ENCODE measurements around the gene PTMA. TPM values are rescaled to one million over a fixed set of nuclear protein-coding genes. Genes with fewer than 3 reads are reported as not detected.
"Not testable (repeated sequence)": the region's sequence is repeated elsewhere in the genome, so short reads cannot be mapped to it uniquely, and the experiment has no call there.

The PTMA gene
- total RNA-seq, 1 donor from 2014 or later = 2,194 TPM

GRCh38 chr2:231710799-231711676, 2.7 kb downstream of the PTMA start:
- DNase-seq (ENCODE audit: low spot score) = peak; percentile 14
- intact Hi-C loops (cut with micrococcal nuclease) = loop anchor here (2.0 kb wide), 1 partner anchor 196 kb away; no protein-coding TSS in a partner anchor
- H3K4me1 Mint-ChIP-seq (ENCODE audit: low read depth) = peaks cover 26% of the 10 kb centered on the region
- peak overlapping the region; percentile 88 for H3K27ac Mint-ChIP-seq
- peaks cover 39% of the 10 kb centered on the region for H3K36me3 Mint-ChIP-seq (ENCODE audit: low read depth)
- H3K9me3 Mint-ChIP-seq = no peaks in the 10 kb centered on the region
- peaks cover 3% of the 10 kb centered on the region for H3K27me3 Mint-ChIP-seq (ENCODE audit: insufficient read depth)
- peak overlapping the region; percentile 97 for H3K4me3 Mint-ChIP-seq

- Mint-ChIP-seq H3K36me3 (ENCODE audit: low read depth) (peaks cover 39% of the 10 kb centered on the region), H3K27me3 (ENCODE audit: insufficient read depth) (peaks cover 3% of the 10 kb centered on the region), H3K9me3 (no peaks in the 10 kb centered on the region), H3K4me3 (peak overlapping the region; percentile 97), H3K4me1 (ENCODE audit: low read depth) (peaks cover 26% of the 10 kb centered on the region), H3K27ac (peak overlapping the region; percentile 88)
- DNase-seq (ENCODE audit: low spot score) = no peak
- intact Hi-C loops (cut with micrococcal nuclease) = loop anchor here (2.0 kb wide), 1 partner anchor 197 kb away; no protein-coding TSS in a partner anchor
These were observed 3.5 kb downstream of the PTMA start for GRCh38 chr2:231711677-231712450.

- peak overlapping the region; percentile 88 for H3K27ac Mint-ChIP-seq
- DNase-seq (ENCODE audit: low spot score) = peak; percentile 30
- peaks cover 39% of the 10 kb centered on the region for H3K36me3 Mint-ChIP-seq (ENCODE audit: low read depth)
- peak overlapping the region; percentile 97 for H3K4me3 Mint-ChIP-seq
- intact Hi-C loops (cut with micrococcal nuclease); H3K9me3 Mint-ChIP-seq; H3K27me3 Mint-ChIP-seq (ENCODE audit: insufficient read depth): not testable (repeated sequence)
- peaks cover 26% of the 10 kb centered on the region for H3K4me1 Mint-ChIP-seq (ENCODE audit: low read depth)
These were observed 4.2 kb downstream of the PTMA start for GRCh38 chr2:231712451-231713021.

GRCh38 chr2:231713406-231713729, 5.0 kb downstream of the PTMA start:
- H3K27me3 Mint-ChIP-seq (ENCODE audit: insufficient read depth); intact Hi-C loops (cut with micrococcal nuclease); DNase-seq (ENCODE audit: low spot score); H3K9me3 Mint-ChIP-seq: not testable (repeated sequence)
- peak overlapping the region; percentile 93 for H3K27ac Mint-ChIP-seq
- peaks cover 26% of the 10 kb centered on the region for H3K4me1 Mint-ChIP-seq (ENCODE audit: low read depth)
- H3K4me3 Mint-ChIP-seq = peak overlapping the region; percentile 75
- H3K36me3 Mint-ChIP-seq (ENCODE audit: low read depth) = peaks cover 38% of the 10 kb centered on the region

GRCh38 chr2:231713730-231714638, 5.7 kb downstream of the PTMA start:
- Mint-ChIP-seq H3K36me3 (ENCODE audit: low read depth) (peaks cover 35% of the 10 kb centered on the region), H3K4me3 (peak overlapping the region; percentile 75), H3K27me3 (ENCODE audit: insufficient read depth) (no peaks in the 10 kb centered on the region), H3K27ac (peak overlapping the region; percentile 93), H3K4me1 (ENCODE audit: low read depth) (peaks cover 26% of the 10 kb centered on the region), H3K9me3 (no peaks in the 10 kb centered on the region)
- intact Hi-C loops (cut with micrococcal nuclease) = loop anchor here (1.0 kb wide), 1 partner anchor 8 kb away; no protein-coding TSS in a partner anchor
- peak; percentile 78 for DNase-seq (ENCODE audit: low spot score)

- peak; percentile 65 for DNase-seq (ENCODE audit: low spot score)
- peak overlapping the region; percentile 93 for H3K27ac Mint-ChIP-seq
- no peak overlapping the region for H3K4me3 Mint-ChIP-seq
- H3K27me3 Mint-ChIP-seq (ENCODE audit: insufficient read depth) = peaks cover 2% of the 10 kb centered on the region
- no peaks in the 10 kb centered on the region for H3K9me3 Mint-ChIP-seq
- peaks cover 26% of the 10 kb centered on the region for H3K4me1 Mint-ChIP-seq (ENCODE audit: low read depth)
- intact Hi-C loops (cut with micrococcal nuclease) = loop anchor here (1.0 to 5.0 kb wide), 6 partner anchors 9 to 158 kb away; partner anchors contain the start of gene PDE6D
- H3K36me3 Mint-ChIP-seq (ENCODE audit: low read depth) = peaks cover 33% of the 10 kb centered on the region
These were observed 6.5 kb downstream of the PTMA start for GRCh38 chr2:231714639-231715498.

GRCh38 chr2:231715499-231715837, 7.1 kb downstream of the PTMA start:
- H3K27ac Mint-ChIP-seq = no peak overlapping the region
- H3K4me3 Mint-ChIP-seq = no peak overlapping the region

GRCh38 chr2:231715988-231716616, 7.8 kb downstream of the PTMA start:
- no peak overlapping the region for H3K27ac Mint-ChIP-seq
- no peaks in the 10 kb centered on the region for H3K9me3 Mint-ChIP-seq
- H3K36me3 Mint-ChIP-seq (ENCODE audit: low read depth) = peaks cover 27% of the 10 kb centered on the region
- peaks cover 2% of the 10 kb centered on the region for H3K27me3 Mint-ChIP-seq (ENCODE audit: insufficient read depth)
- intact Hi-C loops (cut with micrococcal nuclease) = loop anchor here (1.0 to 5.0 kb wide), 5 partner anchors 39 to 159 kb away; partner anchors contain the start of gene PDE6D
- no peak for DNase-seq (ENCODE audit: low spot score)
- no peak overlapping the region for H3K4me3 Mint-ChIP-seq
- H3K4me1 Mint-ChIP-seq (ENCODE audit: low read depth) = peaks cover 26% of the 10 kb centered on the region

More at GRCh38 chr2:231715499-231715837, 7.1 kb downstream of the PTMA start:
- peaks cover 2% of the 10 kb centered on the region for H3K27me3 Mint-ChIP-seq (ENCODE audit: insufficient read depth)
- H3K36me3 Mint-ChIP-seq (ENCODE audit: low read depth) = peaks cover 31% of the 10 kb centered on the region
- intact Hi-C loops (cut with micrococcal nuclease) = loop anchor here (1.0 to 5.0 kb wide), 5 partner anchors 38 to 158 kb away; partner anchors contain the start of gene PDE6D
- H3K4me1 Mint-ChIP-seq (ENCODE audit: low read depth) = peaks cover 26% of the 10 kb centered on the region
- no peak for DNase-seq (ENCODE audit: low spot score)
- no peaks in the 10 kb centered on the region for H3K9me3 Mint-ChIP-seq

- Mint-ChIP-seq H3K4me3 (no peak overlapping the region), H3K27ac (no peak overlapping the region), H3K27me3 (ENCODE audit: insufficient read depth) (peaks cover 2% of the 10 kb centered on the region), H3K36me3 (ENCODE audit: low read depth) (peaks cover 20% of the 10 kb centered on the region), H3K9me3 (no peaks in the 10 kb centered on the region), H3K4me1 (ENCODE audit: low read depth) (peaks cover 21% of the 10 kb centered on the region)
- DNase-seq (ENCODE audit: low spot score) = no peak
- intact Hi-C loops (cut with micrococcal nuclease) = loop anchor here (5.0 kb wide), 1 partner anchor 159 kb away; no protein-coding TSS in a partner anchor
These were observed 8.4 kb downstream of the PTMA start for GRCh38 chr2:231716666-231717280.

- intact Hi-C loops (cut with micrococcal nuclease) = loop anchor here (5.0 kb wide), 1 partner anchor 160 kb away; no protein-coding TSS in a partner anchor
- Mint-ChIP-seq H3K4me3 (no peak overlapping the region), H3K36me3 (ENCODE audit: low read depth) (peaks cover 13% of the 10 kb centered on the region), H3K9me3 (no peaks in the 10 kb centered on the region), H3K27ac (no peak overlapping the region), H3K27me3 (ENCODE audit: insufficient read depth) (peaks cover 2% of the 10 kb centered on the region), H3K4me1 (ENCODE audit: low read depth) (peaks cover 13% of the 10 kb centered on the region)
- no peak for DNase-seq (ENCODE audit: low spot score)
These were observed 9.2 kb downstream of the PTMA start for GRCh38 chr2:231717281-231718171.
